Hematopoietic multipotent progenitor cell treated with erythropoietin and hydrocortisone succinate and interleukin-3 and kit ligand, for 15 days (in vitro differentiated cells): ENCODE results near the gene CMIP.
"Not testable (repeated sequence)": the region's sequence is repeated elsewhere in the genome, so short reads cannot be mapped to it uniquely, and the experiment has no call there.

Source experiments
- DNase-seq: peaks from one replicate; pipeline ENCODE4 v3.0.0-alpha.2; 2015; ENCODE audit warnings: low spot score

CMIP gene

DNA sequence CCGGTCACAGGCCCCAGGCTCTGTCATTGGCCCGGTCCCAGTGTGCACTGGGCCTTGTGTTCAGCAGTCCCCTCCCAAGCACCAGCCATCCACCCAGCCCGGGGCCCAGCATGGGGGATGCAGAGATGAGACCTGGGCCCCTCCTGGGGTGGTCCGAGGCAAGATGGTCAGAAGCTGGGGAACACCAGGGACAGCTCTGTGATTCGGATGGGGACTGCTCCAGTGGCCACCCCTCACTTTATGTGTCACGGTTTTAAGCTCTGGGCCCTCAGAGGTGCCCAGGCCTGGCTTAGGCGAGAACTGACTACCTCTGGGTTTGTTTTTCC, 242.5 kb downstream of the CMIP start:
- no peak for DNase-seq

- DNase-seq = peak; percentile 26
Observed at GRCh38 chr16:81688182-81688581, 243.6 kb downstream of the CMIP start.

- not testable (repeated sequence) for DNase-seq
Observed at GRCh38 chr16:81688839-81689238, 244.2 kb downstream of the CMIP start.

DNA sequence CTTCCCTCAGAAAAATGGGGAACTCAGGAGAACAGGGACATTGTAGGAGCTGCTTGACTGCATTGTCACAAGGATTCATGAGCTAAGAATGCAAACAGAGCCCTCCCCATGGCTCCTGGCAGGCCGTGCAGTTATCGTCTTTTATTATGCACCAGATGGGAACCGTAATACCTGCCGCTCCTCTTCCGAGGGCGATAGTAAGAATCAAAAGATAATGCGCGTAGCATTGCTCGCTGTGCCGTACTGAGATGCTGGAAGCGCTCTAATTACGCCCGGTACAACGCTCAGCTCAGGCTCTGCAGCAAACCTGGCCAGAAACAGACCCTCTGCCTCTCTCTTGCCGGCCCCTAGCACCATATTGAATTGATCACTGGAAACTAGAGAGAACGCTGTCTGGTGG, 247.4 kb downstream of the CMIP start:
- DNase-seq = no peak

DNA sequence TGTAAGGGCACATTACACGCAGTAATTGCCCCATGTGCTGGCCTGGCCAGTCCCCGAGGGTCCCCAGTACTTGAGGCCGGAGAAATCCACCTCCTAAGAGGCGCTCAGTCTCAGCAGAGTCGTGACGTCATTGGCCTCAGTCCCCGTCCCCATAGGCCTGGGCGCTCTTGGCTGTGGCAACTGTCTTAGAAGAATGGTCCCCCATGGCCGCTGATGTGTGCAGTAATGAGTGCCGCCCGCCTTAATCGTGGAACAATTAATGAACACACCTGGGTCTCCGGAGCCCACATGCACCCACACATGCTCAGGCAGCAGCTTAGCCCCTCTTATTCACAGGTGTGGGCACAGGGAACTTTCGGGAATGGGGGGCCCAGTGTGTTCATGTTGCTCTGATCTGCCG, 248.0 kb downstream of the CMIP start:
- no peak for DNase-seq

GRCh38 chr16:81693041-81693743, 248.6 kb downstream of the CMIP start:
- no peak for DNase-seq

DNA sequence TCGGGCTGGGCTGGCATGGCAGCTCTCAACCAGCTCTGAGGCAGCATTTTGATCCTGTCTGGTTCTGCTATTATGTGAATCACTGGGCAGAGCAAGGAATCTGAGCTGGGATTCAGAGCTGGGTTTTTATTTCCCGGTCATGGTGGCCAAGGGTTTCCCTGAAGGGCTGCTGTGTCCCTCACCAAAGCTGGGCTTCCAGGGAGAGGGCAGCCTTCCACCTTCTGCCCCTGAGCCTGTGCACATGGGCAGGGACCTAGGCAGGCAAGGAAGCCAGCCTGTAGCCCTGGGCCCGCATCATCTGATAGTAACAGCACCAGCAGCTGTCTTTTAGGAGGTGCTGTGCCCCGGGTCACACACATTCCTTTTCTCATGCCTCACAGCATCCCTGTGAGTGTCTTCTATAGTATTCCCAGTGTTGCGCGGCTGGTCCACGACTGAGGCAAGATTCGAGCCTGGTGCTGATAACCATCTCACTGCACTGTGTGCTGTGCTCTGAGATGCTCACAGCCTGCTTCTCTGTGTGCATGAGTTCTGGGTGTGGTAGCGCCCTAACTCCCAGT, 249.2 kb downstream of the CMIP start:
- peak; percentile 22 for DNase-seq

DNA sequence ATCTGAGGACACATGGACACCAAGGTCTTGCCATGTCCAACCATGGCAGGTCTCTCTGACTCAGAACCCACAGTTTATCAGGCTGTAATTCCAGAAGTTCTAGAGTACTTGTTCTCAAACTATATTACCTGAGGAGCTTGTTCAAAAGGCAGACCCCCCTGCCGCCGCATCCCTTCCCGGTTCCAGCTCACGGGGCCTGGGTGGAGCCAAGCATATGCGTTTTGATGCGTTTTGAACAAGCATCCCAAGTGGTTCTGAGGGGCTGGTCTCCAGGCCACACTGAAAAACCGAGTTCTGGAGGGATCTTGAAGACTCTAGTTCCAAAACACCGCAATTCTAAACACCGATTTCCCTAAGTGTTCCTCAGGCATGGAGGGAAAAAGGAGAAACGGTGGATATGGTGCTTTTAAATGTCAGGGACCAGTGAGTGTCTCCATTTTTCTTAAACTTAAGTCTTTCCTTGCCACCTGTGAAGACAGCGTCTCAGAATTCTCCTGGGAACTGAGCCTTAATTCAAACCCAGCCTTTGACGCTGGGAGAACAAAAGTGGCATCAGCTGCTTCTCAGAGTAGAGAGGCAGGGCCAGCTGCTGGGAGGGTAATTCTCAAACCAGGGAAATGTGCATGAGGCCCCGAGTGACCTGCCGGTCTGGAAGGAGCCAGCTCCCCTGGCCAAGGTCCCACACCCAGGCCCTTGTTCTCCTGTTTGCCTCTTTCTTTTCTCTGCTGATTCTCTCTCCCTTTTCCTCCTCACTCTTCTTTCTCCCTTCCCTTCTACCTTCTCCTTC, 250.1 kb downstream of the CMIP start:
- DNase-seq = no peak

DNA sequence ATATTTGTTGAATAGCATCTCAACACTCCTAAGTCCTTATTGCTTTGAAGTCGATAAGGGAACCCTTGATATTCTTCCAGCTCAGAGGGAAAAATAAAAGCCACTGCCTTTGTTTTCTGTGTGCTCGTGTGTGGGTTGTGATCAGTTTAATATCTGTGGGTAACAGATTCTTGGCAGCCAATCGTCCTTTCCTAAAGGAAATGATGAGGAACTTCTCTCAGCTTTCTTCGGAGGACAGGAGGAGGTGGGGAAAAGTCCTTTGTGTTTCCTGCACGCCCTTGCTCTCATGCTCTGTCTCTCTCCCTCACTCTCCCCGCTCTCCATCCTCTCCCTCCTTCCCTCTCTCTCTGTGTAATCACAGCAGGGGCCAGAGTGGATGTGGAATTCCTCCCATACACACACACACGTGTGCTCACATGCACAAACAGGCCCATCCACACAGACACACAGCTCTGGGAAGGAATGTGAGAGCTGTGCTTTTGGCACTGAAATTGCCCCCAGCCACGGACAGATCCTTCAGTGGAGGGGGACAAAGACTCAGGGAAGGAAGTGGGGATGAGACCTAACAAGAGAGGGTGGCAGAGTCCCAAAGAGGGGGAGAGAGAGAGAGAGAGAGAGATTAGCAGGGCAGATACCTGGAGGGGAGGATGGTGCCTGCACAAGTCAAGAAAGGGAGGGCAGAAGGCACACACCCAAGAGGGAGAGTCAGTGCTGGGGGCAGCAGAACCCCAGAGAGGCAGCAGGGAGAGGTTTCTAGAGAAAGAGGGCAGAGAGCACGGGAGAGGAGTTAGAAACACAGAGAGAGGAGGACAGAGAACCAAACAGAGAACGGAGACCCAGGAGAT, 250.9 kb downstream of the CMIP start:
- DNase-seq = peak; percentile 63

DNA sequence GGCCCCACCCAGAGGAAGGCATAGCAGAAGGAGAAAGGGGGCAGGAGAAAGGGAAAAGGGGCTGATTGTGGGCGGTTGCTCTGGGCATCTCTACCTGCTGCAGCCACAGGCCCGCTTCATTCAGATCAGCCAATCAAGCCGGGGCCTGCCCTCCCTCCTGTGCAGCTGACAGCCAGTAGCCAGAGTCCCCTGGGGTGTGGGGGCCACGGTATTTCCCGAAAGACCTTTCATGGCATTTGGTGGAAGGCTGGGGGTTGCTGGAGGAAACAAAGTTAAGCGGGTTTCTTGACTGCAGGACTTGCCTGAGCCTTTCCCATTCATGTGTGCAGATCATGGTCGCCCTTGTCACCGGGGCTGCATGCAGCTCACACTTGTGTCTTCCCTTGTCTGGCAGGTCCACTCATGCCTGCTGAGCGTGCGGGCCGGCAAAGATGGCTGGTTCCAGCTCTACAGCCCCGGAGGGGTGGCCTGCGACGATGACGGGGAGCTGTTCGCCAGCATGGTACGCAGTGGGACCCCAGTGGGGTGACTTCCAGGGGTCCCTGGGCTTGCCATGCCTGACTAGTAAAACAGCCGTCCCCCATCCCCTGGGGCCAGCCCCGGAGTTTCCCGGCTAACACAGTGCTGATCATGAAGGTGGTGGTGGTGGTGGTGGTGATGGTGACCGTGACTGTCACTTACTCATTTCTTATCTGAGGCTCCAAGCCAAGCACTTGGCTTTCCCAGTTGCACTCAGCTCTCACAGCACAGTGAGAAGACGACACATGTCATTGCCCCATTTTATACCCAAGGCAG, 251.8 kb downstream of the CMIP start:
- peak; percentile 89 for DNase-seq

- peak; percentile 82 for DNase-seq
Observed at GRCh38 chr16:81696961-81697615, 252.5 kb downstream of the CMIP start.

DNA sequence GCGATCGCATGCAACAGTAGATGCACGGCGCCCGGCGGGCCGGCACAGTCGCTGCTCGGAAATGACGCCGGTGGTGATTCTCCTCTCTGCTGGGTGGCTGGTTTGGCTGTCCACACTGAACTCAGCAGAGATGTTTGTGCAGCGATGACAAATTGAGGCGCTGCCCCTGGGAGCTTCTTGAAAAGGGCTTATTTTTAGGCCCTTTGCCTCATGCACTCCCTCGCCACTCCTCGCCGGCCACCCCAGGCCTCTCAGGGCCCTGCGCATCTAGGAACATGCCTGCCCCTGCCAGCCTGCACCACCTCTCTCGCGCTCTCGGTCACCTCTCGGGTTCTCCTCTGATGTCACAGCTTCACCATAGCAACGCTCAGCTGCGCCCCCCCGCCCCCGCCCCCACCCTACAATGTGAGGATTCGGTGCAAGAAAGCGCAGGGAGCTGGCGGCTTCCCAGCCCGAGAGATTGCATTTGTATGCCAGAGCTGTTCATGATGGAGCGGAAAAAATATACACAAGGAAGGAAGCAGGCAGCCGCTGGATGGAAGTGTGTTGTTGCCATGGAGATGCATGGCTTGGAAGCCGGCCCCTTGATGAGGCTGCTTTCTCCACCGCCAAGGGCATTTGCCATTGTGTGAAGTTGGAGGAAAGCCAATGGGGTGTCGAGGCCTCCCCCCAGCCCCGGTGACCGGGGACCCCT, 253.2 kb downstream of the CMIP start:
- DNase-seq = no peak

DNA sequence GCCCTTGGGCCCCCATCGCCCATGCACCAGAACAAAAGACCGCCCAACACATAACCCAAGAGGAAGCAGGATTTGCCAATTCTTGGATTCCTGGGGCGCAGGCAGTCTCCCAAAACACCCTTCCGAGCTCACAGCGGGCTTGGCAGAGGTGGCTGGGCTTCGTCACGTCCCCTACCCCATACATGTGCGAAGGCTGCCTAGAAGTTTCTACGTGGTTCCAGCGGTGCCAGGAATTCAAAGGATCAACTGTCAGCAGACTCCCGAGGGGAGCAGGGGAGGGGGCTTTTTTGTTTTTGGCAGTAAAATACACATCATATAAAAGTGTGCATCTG, 253.7 kb downstream of the CMIP start:
- no peak for DNase-seq

- DNase-seq = no peak
Observed at GRCh38 chr16:81699596-81699995, 255.0 kb downstream of the CMIP start.

DNA sequence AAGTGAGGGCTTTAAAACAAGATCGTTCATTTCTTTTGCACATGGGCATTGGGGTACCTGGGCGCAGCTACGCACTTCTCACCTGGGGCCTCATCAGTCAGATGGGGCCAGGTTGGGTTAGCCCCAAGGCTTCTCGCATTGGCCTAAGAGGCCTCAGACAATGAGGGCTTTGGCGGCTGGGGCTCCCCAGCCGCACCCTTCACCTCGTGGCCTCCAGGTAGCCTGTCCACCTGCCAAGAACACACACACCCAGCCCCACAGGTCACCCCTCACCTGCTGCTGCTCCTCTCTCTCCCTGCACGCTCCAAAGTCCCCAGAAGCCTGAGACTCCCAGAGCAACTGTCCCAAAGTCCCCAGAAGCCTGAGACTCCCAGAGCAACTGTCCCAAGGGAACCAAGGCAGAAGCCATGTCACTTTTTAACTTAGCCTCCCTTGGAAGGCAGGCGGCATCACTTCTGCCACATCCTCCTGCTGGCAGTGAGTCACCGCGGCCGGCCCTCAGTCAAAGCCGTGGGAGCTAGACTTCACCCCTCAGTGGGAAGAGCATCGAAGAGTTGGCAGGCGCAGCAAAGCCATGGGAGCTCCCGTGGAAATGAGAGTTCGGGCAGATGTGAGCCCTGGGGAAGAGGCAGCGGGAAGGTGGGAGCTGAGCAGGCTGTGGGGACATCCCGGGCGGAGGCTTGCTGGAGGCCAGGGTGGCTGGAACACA, 255.6 kb downstream of the CMIP start:
- DNase-seq = no peak

DNA sequence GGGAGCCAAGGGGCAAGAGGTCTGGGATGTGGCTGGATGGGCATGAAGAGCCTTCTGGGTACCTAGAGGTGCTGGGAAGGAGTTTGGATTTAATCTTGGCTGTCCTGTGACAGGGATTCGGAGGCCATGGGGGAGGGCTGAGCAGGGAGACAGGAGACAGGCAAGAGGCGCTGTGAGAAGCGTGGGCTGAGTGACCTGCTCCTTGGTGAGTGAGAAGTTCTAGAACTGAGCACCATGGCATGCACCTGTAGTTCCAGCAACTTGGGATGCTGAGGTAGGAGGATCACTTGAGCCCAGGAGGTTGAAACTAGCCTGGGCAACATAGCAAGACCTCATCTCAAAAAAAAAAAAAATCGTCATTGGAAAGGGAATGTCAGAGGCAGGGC, 256.2 kb downstream of the CMIP start:
- no peak for DNase-seq

DNA sequence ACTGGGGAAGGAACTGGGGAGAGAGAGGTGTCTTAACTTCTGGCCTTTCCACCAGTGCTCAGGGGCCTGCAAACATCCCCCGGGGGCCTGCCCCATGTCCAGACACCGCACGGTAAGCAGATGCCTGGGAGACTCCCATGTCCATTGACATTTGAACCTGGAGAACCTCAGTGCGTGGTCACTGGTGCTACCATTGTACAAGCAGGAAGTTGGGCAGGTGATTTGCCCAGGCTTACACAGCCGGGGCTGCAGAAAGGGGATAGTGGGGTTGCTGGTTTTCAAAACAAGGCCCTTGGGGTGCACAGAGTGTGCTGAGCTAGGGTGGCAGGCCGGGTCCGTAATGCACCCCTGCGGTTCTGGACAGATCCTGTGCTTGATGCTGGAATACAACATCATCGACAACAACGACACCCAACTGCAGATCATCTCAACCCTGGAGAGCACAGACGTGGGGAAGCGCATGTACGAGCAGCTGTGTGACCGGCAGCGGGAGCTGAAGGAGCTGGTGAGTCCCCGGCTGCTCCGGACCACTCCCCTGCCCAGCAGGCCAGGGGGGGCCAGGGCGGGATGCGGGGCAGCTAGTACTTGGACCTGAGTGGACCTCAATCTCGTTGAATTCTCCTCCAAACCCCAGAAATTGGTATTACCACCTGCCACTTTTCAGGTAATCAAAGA, 256.8 kb downstream of the CMIP start:
- no peak for DNase-seq

GRCh38 chr16:81702506-81702905, 257.9 kb downstream of the CMIP start:
- no peak for DNase-seq
